Measurements from ENCODE around the gene GBF1.
A peak's percentile ranks its signal among the peaks of the same experiment; 100 is the strongest.
"Not testable (repeated sequence)": the region's sequence is repeated elsewhere in the genome, so short reads cannot be mapped to it uniquely, and the experiment has no call there.

The GBF1 gene

DNA sequence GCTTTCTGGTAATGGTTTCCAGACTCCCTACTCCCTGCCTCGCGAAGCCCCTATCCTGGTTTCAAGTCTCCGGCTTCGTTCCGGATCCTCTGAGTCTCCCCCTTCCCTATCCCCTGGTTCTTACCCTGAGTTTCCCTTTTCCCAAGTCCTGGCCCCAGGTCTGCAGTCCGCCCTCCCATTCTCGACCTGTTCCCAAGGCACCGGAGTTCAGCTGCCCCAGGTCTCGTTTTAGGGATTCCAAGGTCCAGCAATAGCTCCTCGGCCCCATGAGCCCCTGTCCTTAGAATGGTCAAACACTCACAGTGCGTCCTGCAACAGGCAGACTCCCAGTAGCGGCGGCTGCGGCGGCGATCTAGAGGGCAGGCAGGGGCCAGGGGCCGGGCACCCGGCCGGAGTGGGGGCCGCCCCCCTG is 4.3 kb upstream of the GBF1 start:
- no peaks in the 10 kb centered on the region for H3K9me3 ChIP-seq (ENCODE audit: low read depth, low read length)
- TF ChIP-seq POLR2AphosphoS5 (IDR thresholded peaks at IDR 0.05; ENCODE audit: borderline replicate concordance, low read depth, low read length) (no peak), FOXP2 (optimal IDR thresholded peaks at IDR 0.05; ENCODE audit: control extremely low read depth, extremely low read length, insufficient read depth) (no peak)
- no peak overlapping the region for H3K27ac ChIP-seq
- peak overlapping the region; percentile 75 for H3K4me3 ChIP-seq
- no peaks in the 10 kb centered on the region for H3K36me3 ChIP-seq (ENCODE audit: insufficient read depth, low read length)
- no peak for DNase-seq (ENCODE audit: low read depth, low spot score)
- H3K9ac ChIP-seq (ENCODE audit: insufficient read length): no peak overlapping the region

DNA sequence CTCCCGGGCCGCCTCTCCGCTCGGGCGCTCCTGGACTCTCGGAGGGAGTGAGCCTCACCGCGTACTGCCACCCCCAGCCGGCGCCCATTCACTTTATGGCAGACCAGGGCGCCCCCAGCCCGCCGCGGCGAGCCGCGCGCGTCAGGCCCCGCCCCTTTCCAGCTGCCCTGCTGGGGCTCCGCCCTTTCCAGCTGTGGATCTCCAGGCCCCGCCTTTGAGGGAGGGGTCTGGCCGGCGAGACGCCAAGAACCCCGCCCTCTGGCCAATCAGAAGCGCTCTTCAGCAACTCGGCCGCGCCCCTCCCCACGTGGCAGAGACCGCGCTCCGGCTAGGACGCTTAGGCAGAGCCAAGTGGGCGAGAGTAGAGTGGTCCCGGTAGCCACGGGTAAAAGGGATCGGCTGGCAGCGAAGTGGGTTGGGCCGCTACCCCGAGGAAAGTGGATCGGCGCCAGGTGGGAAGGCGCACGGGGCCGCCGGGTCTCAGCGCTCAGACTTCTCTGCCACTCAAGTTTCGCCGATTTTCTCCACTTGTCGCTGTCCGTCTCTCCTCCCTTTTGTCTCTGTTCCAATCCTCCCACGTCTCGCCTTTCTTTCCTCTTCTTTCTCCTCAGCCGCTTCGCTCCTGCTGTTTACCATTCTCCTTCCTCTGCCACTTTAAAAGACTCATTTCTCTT is 3.8 kb upstream of the GBF1 start, which contains the start of gene PITX3:
TSS of gene PITX3 (minus strand) at position 69 of the 674 bp plus-strand sequence. CDS start 9,432 bp downstream, outside the sequence.
- no peaks in the 10 kb centered on the region for H3K9me3 ChIP-seq (ENCODE audit: low read depth, low read length)
- no peak for DNase-seq (ENCODE audit: low read depth, low spot score)
- H3K4me3 ChIP-seq: peak within 1 kb of the TSS; percentile 75
- no peak within 1 kb of the TSS for H3K27ac ChIP-seq
- H3K9ac ChIP-seq (ENCODE audit: insufficient read length): no peak within 1 kb of the TSS
- TF ChIP-seq EZH2 (IDR thresholded peaks at IDR 0.05) (no peak), FOXP2 (optimal IDR thresholded peaks at IDR 0.05; ENCODE audit: control extremely low read depth, extremely low read length, insufficient read depth) (no peak), POLR2AphosphoS5 (IDR thresholded peaks at IDR 0.05; ENCODE audit: borderline replicate concordance, low read depth, low read length) (no peak)
- H3K36me3 ChIP-seq (ENCODE audit: insufficient read depth, low read length): no peaks in the 10 kb centered on the region

DNA sequence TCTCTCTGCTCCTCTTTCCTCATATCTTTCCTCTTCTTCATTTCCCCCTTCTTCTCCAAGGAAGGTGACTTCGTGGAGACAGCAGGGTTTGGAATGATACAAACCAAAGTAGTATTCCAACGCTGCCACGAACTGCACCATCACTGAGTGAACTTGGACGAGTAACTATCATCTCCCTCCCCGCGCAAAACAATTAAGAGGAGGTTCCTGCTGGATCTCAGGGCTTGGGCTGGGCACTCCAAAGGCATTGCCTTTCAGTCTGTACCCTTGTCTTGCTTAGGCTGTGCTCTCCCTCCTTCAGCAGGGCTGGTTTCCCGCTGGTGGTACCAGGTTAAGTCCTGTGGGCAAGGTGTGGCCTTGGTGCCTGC is 3.2 kb upstream of the GBF1 start:
- Histone ChIP-seq H3K4me3 (peak overlapping the region; percentile 75), H3K9ac (ENCODE audit: insufficient read length) (no peak overlapping the region), H3K9me3 (ENCODE audit: low read depth, low read length) (no peaks in the 10 kb centered on the region), H3K36me3 (ENCODE audit: insufficient read depth, low read length) (no peaks in the 10 kb centered on the region), H3K27ac (no peak overlapping the region)
- no peak for TF ChIP-seq EZH2 (IDR thresholded peaks at IDR 0.05)
- TF ChIP-seq POLR2AphosphoS5 (IDR thresholded peaks at IDR 0.05; ENCODE audit: borderline replicate concordance, low read depth, low read length): no peak
- no peak for TF ChIP-seq FOXP2 (optimal IDR thresholded peaks at IDR 0.05; ENCODE audit: control extremely low read depth, extremely low read length, insufficient read depth)
- no peak for DNase-seq (ENCODE audit: low read depth, low spot score)

DNA sequence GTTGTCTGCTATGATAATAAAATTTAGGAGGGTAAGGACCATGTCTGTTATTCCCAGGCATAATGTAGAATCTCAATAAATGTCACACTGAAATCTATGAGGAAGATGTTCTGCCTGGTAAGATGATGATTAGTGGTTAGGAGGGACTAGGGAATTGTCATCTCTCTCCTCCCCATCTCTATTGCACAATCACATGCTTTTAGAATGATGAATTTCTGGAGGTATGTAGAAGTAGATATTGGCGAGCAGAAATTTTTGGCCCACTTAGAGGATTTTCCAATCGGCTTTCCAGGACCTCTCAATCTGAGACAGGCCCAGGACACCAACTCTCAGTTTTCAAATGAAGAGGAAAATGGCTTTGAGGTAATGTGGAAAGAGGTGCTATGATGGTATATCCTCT is 2.0 kb upstream of the GBF1 start:
- no peaks in the 10 kb centered on the region for H3K36me3 ChIP-seq (ENCODE audit: insufficient read depth, low read length)
- no peak overlapping the region for H3K27ac ChIP-seq
- H3K9me3 ChIP-seq (ENCODE audit: low read depth, low read length): no peaks in the 10 kb centered on the region
- no peak for DNase-seq (ENCODE audit: low read depth, low spot score)
- no peak for TF ChIP-seq EZH2 (IDR thresholded peaks at IDR 0.05)
- no peak for TF ChIP-seq POLR2AphosphoS5 (IDR thresholded peaks at IDR 0.05; ENCODE audit: borderline replicate concordance, low read depth, low read length)
- no peak for TF ChIP-seq FOXP2 (optimal IDR thresholded peaks at IDR 0.05; ENCODE audit: control extremely low read depth, extremely low read length, insufficient read depth)
- H3K9ac ChIP-seq (ENCODE audit: insufficient read length): no peak overlapping the region
- H3K4me3 ChIP-seq: no peak overlapping the region

DNA sequence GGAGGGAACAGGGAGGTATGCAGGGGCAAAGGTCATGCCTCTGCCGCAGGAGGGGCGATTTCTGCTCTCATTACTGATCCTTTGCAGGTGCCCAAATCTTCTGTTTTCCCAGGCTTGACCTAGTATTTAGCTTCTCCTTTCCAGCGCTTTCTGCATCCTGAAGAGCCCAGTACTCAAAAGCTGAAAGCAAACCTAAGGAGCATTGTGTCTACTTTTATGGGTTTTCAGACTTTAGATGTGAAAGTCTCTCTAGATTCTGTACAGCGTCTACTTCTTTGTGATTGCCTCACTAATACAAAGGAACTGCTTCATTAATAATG is 560 bp downstream of the GBF1 start:
- H3K9me3 ChIP-seq (ENCODE audit: low read depth, low read length): no peaks in the 10 kb centered on the region
- H3K27ac ChIP-seq: no peak overlapping the region
- H3K36me3 ChIP-seq (ENCODE audit: insufficient read depth, low read length): no peaks in the 10 kb centered on the region
- TF ChIP-seq EZH2 (IDR thresholded peaks at IDR 0.05): no peak
- TF ChIP-seq POLR2AphosphoS5 (IDR thresholded peaks at IDR 0.05; ENCODE audit: borderline replicate concordance, low read depth, low read length): no peak
- no peak for TF ChIP-seq FOXP2 (optimal IDR thresholded peaks at IDR 0.05; ENCODE audit: control extremely low read depth, extremely low read length, insufficient read depth)
- H3K9ac ChIP-seq (ENCODE audit: insufficient read length): peak overlapping the region; percentile 74
- peak overlapping the region; percentile 90 for H3K4me3 ChIP-seq
- DNase-seq (ENCODE audit: low read depth, low spot score): no peak

DNA sequence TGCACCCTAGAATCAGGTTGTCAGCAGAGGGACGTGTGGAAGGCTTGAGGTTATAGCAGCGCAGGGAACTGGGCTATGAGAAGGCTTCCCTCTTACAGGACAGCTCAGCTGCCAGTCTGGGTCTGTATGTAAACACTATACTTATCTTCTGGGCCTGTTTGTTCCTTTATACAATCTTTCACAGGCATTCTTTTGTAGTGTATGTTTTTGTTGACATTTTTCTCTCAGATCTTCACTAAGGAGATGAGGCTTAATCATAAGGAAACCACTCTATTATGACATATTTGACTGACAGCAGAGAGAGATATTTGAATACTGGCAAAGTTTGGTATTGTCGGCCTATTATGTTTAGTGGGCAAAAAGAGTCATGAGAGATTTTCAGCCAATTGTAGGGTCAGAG is 929 bp downstream of the GBF1 start:
- no peak for TF ChIP-seq FOXP2 (optimal IDR thresholded peaks at IDR 0.05; ENCODE audit: control extremely low read depth, extremely low read length, insufficient read depth)
- Histone ChIP-seq H3K9me3 (ENCODE audit: low read depth, low read length) (no peaks in the 10 kb centered on the region), H3K9ac (ENCODE audit: insufficient read length) (peak overlapping the region; percentile 74), H3K36me3 (ENCODE audit: insufficient read depth, low read length) (no peaks in the 10 kb centered on the region), H3K27ac (no peak overlapping the region), H3K4me3 (peak overlapping the region; percentile 90)
- no peak for DNase-seq (ENCODE audit: low read depth, low spot score)

DNA sequence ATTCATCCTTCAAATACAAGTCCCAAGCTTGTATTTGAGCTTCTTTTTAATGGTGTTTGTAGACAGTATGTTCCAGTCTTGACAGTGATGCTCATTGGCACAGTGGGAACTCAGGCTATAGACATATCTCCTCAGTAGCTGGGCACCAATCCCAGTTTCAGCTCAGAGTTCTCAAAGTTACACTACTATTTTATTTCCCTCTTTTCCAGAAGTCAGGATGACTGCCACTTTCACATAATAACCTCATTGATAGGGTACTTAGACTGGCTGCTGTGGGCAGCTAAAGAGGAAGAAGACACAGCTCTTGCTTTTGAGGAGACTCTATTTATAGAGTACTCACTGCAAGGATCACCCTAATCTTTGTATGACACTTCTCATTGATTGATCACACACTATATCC is 2.4 kb downstream of the GBF1 start:
- Histone ChIP-seq H3K9me3 (ENCODE audit: low read depth, low read length) (no peaks in the 10 kb centered on the region), H3K4me3 (no peak overlapping the region), H3K36me3 (ENCODE audit: insufficient read depth, low read length) (no peaks in the 10 kb centered on the region), H3K27ac (no peak overlapping the region), H3K9ac (ENCODE audit: insufficient read length) (no peak overlapping the region)
- no peak for DNase-seq (ENCODE audit: low read depth, low spot score)
- TF ChIP-seq FOXP2 (optimal IDR thresholded peaks at IDR 0.05; ENCODE audit: control extremely low read depth, extremely low read length, insufficient read depth) (no peak), POLR2AphosphoS5 (IDR thresholded peaks at IDR 0.05; ENCODE audit: borderline replicate concordance, low read depth, low read length) (no peak), EZH2 (IDR thresholded peaks at IDR 0.05) (no peak)

DNA sequence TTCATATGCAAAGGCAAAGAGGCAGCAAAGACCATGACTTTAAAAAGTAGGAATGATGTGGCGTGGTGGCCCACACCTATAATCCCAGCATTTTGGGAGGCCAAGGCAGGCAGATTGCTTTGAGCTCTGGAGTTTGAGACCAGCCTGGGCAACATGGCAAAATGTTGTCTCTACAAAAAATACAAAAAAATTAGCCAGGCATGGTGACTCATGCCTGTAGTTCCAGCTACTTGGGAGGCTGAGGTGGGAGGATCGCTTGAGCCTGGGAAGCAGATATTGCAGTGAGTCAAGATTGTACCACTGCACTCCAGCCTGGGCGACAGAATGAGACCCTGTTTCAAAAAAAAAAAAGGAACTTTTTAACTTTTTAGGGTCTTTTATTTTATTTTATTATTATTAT is 7.2 kb downstream of the GBF1 start:
- H3K9me3 ChIP-seq (ENCODE audit: low read depth, low read length); H3K36me3 ChIP-seq (ENCODE audit: insufficient read depth, low read length); H3K9ac ChIP-seq (ENCODE audit: insufficient read length); H3K27ac ChIP-seq; H3K4me3 ChIP-seq; DNase-seq (ENCODE audit: low read depth, low spot score): not testable (repeated sequence)

DNA sequence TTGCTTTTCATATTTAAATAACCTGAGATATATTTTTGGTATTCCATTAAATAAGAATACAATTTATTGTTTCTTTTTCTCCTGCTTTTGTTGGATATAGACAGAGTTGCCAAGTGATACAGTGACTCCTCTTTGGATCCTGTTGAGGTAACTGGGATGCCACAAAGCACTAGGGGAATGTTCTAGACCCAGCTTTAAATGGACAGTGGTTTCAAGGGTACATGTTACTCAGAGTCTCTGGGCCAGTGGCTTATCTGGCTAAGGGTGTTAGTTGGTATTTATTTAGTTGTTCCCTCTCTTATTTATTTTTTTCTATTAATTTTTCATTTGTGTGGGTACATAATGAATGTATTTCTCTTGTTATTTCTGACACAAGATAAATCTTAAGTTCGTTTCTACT is 9.1 kb downstream of the GBF1 start:
- H3K9me3 ChIP-seq (ENCODE audit: low read depth, low read length): no peaks in the 10 kb centered on the region
- H3K36me3 ChIP-seq (ENCODE audit: insufficient read depth, low read length): no peaks in the 10 kb centered on the region
- no peak for TF ChIP-seq POLR2AphosphoS5 (IDR thresholded peaks at IDR 0.05; ENCODE audit: borderline replicate concordance, low read depth, low read length)
- no peak for TF ChIP-seq EZH2 (IDR thresholded peaks at IDR 0.05)
- no peak overlapping the region for H3K4me3 ChIP-seq
- no peak for DNase-seq (ENCODE audit: low read depth, low spot score)
- no peak overlapping the region for H3K9ac ChIP-seq (ENCODE audit: insufficient read length)
- H3K27ac ChIP-seq: no peak overlapping the region
